Activated CD4-positive, CD25-positive, alpha-beta regulatory T cell treated with anti-CD3 and anti-CD28 coated beads, Interleukin-2, amount 50 U/mL, for 24 hours (primary cell): ENCODE measurements around the gene SPR.
A peak's percentile ranks its signal among the peaks of the same experiment; 100 is the strongest.
"Not testable (repeated sequence)": the region's sequence is repeated elsewhere in the genome, so short reads cannot be mapped to it uniquely, and the experiment has no call there.

Source experiments
- ATAC-seq, 2 donors: fragments of 150-1000 bp; cut with Tn5 transposase; one replicate each; pipeline ENCODE4 v1.10.0; 2021; ENCODE audit warnings: mild to moderate bottlenecking in 1 of 2, moderate library complexity in 1 of 2

Gene SPR

GRCh38 chr2:72889991-72890390 lies 2.8 kb downstream of the SPR start:
- ATAC-seq: no peak

GRCh38 chr2:72891091-72891818 lies 4.0 kb downstream of the SPR start:
- no peak for ATAC-seq

- ATAC-seq: peak; percentile 79 to 85
Measured at GRCh38 chr2:72892506-72893173, 5.4 kb downstream of the SPR start.

- peak; percentile 50 to 62 for ATAC-seq
Measured at GRCh38 chr2:72893594-72894319, 6.5 kb downstream of the SPR start.

GRCh38 chr2:72894514-72894913 lies 7.3 kb downstream of the SPR start:
- ATAC-seq: no peak

GRCh38 chr2:72895154-72895553 lies 7.9 kb downstream of the SPR start:
- no peak for ATAC-seq

GRCh38 chr2:72895759-72896281 lies 8.6 kb downstream of the SPR start:
- ATAC-seq: no peak

- ATAC-seq: no peak
Measured at GRCh38 chr2:72896446-72896845, 9.2 kb downstream of the SPR start.

GRCh38 chr2:72897785-72898584 lies 10.8 kb downstream of the SPR start:
- ATAC-seq: no peak

GRCh38 chr2:72898585-72898906 lies 11.3 kb downstream of the SPR start:
- ATAC-seq: no peak

- no peak for ATAC-seq
Measured at GRCh38 chr2:72900191-72900825, 13.1 kb downstream of the SPR start.

GRCh38 chr2:72901426-72901825 lies 14.2 kb downstream of the SPR start:
- ATAC-seq: no peak

- ATAC-seq: not testable (repeated sequence)
Measured at GRCh38 chr2:72907369-72907768, 20.2 kb downstream of the SPR start.

- ATAC-seq: no peak
Measured at GRCh38 chr2:72908741-72909140, 21.5 kb downstream of the SPR start.

- no peak for ATAC-seq
Measured at GRCh38 chr2:72911256-72911655, 24.0 kb downstream of the SPR start.

GRCh38 chr2:72913486-72914205 lies 26.4 kb downstream of the SPR start:
- no peak for ATAC-seq

GRCh38 chr2:72914206-72914559 lies 27.0 kb downstream of the SPR start:
- ATAC-seq: no peak

- ATAC-seq: no peak
Measured at GRCh38 chr2:72914589-72915319, 27.5 kb downstream of the SPR start.

- ATAC-seq: no peak
Measured at GRCh38 chr2:72915320-72915906, 28.2 kb downstream of the SPR start.

GRCh38 chr2:72915907-72916742 lies 28.9 kb downstream of the SPR start:
- peak; percentile 52 to 53 for ATAC-seq
